GM10248 (cell line): ENCODE data around the gene NFIX.

ENCODE experiments used
- CTCF ChIA-PET: fragments of 300-600 bp; sonication (Branson Sonifier 250); formaldehyde crosslinking; extraction: SDS; loops from one replicate; lab custom pipeline; 2021; ENCODE audit warnings: antibody characterized with exemption; lab: Yijun Ruan, JAX
- POLR2A ChIA-PET: fragments of 350-650 bp; sonication (Branson Sonifier 250); formaldehyde crosslinking; extraction: SDS; loops from one replicate; lab custom pipeline; 2020; ENCODE audit warnings: antibody characterized with exemption; lab: Yijun Ruan, JAX
- DNase-seq: peaks from one replicate; pipeline ENCODE4 v3.0.0; 2012; ENCODE audit errors: extremely low spot score
- TF ChIP-seq, protein P1 (sequence below): IDR thresholded peaks from 2 replicates; pipeline ENCODE4 v1.5.1; 2012; ENCODE audit warnings: mild to moderate bottlenecking, low read depth; ENCODE audit errors: extremely low read depth, missing control alignments, control extremely low read depth

Gene NFIX

DNA sequence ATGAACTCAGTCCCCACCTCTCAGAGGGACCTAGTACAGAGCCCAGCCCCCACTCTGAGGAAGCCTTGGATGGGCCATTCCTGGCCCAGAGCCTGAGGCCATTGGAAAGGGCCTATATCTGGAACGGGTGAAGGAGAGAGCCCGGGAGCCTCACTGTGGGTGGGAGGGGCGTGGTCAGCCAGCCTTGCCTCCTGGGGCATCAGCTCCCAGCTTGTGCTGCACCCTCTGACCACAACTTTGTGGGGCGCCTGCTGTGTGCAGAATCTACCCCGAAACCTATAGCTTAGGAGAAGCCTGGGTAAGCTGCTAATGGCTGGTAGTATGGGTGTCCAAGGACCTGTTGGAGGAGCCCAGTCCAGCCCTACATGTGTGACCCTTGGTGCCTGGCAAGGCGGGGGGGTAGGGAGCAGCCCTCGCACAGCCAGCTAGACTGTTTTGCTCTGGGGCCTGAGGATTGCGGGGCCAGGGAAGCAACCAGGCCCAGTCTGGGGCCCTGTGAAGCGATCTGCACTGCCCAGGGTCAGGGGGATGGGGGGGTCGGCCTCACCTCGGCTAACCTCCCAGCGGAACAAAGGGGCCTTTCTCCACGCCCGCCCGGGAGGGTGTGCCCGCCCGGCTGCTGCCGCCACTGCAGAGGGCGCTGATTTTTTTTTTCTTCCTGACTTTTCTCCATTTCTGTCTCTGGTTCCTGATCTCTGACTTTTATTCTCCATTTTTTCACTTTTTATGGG lies 65.1 kb downstream of the NFIX start:
- DNase-seq: no peak
- ChIA-PET POLR2A (interaction anchor here (0.7 kb wide), 1 partner anchor 98 kb away, joined by 3 read pairs; no protein-coding TSS in a partner anchor), CTCF (interaction anchor here (0.8 to 14.9 kb wide), 33 partner anchors 8 to 218 kb away, joined by 3 to 270 read pairs (median 6); partner anchors contain the start of genes DAND5 and KLF1)
- TF ChIP-seq, protein P1, sequence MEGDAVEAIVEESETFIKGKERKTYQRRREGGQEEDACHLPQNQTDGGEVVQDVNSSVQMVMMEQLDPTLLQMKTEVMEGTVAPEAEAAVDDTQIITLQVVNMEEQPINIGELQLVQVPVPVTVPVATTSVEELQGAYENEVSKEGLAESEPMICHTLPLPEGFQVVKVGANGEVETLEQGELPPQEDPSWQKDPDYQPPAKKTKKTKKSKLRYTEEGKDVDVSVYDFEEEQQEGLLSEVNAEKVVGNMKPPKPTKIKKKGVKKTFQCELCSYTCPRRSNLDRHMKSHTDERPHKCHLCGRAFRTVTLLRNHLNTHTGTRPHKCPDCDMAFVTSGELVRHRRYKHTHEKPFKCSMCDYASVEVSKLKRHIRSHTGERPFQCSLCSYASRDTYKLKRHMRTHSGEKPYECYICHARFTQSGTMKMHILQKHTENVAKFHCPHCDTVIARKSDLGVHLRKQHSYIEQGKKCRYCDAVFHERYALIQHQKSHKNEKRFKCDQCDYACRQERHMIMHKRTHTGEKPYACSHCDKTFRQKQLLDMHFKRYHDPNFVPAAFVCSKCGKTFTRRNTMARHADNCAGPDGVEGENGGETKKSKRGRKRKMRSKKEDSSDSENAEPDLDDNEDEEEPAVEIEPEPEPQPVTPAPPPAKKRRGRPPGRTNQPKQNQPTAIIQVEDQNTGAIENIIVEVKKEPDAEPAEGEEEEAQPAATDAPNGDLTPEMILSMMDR: no peak

DNA sequence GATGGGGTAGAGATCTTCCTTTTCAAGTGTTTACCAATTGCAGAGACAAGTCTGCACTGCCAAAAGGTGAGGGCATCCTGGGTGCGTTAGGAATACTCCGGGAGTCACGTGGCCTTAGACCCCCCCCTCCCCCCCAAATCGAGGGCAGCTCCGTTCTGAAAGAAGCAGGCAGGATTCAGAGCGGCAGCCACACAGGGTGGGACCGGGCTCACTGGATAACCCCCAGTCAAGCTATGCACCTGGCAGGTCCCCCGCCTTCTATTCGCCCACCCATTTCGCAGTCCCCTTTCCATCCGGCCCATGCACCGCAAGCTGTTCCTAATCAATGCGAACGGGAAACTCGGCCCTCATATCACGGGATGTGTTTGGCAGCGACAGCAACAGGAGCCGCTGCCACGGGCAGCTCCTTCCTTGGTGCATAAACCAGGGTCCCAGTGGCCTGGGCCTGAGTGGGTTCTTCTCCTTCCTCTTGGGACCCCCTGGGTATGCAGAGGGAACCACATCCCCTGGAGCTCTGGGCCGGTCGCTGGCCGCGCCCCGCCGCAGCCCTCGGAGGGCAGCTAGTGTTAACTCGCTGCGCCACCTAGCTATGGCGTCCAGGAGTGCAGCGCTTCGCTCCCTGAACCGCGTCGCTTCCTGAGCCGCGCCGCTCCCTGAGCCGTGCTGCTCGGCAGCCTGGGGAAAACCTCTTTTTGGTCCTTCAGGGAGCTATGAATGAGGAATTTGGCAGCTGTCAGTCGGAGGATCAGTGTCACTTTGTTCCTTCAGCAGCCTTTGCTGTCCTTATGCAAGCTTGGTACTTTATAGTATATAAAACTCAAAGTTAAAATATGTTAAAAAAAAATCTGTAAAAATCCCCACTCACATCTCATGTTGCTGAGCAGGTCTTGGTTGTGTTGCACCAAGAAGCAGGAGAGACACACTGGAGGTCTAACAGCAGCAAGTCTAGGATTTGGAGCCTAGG lies 66.0 kb downstream of the NFIX start:
- TF ChIP-seq, protein P1: peak; percentile 96
- POLR2A ChIA-PET: no interaction called here
- DNase-seq: peak; percentile 91

DNA sequence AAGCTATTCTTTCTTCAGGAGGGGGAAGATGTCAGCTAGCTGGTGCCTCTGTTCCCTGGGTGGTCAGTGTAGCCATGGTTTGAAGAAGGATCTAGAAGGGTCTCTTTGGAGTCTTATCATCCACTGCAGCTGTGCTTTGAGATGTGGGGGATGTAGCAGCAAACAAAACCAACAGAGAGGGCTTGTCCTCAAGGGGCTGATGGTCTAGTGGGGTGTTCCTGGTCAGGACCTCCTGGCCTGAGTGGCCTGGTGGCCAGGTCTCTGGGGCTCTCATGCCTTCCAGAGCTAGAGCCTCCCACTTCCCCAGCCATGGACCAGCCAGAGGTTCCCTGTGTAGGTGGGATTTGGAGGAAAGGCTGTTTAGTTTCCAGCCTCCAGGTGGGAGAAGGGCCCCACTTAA lies 67.0 kb downstream of the NFIX start:
- POLR2A ChIA-PET: no interaction called here
- no peak for DNase-seq

More for the DNA sequence above, 66.0 kb downstream of the NFIX start:
- CTCF ChIA-PET: interaction anchor here (0.6 to 14.9 kb wide), 46 partner anchors 9 to 301 kb away, joined by 3 to 270 read pairs (median 5); partner anchors contain the start of genes DAND5, DNASE2, GCDH and KLF1

DNA sequence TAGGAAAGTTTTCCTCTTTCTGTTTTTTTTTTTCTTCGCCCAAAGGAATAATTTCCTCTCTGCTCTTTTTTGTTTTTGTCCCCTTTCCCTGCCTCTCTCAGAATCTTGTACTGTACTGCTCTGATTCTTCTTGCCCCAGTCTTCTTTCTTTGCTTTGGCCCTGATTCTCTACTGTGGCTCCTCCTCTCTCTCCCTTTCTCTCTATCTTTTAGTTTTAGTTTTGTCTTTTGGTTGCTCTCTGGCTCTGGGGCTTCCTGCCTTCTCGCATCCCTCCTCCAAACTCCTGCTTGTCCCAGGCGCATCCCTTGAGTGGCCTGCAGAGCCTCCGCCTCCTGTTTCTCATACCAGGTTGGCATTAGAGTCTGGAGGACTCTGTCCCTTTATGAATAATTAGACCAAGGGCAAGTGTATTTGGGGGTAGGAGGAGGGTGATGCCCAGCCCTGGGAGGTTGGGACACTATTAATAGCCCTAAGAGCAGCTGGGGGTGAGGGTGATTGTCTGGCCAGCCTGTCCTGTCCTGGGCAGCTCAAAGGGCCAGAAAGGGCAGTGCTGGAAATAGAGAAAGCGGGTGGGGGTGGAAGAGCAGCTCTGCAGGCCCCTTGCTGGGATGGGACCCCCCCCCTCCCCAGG lies 68.3 kb downstream of the NFIX start:
- POLR2A ChIA-PET: no interaction called here
- no peak for DNase-seq
- TF ChIP-seq, protein P1: no peak
- CTCF ChIA-PET: interaction anchor here (0.9 to 14.9 kb wide), 9 partner anchors 11 to 98 kb away, joined by 3 to 270 read pairs (median 94); no protein-coding TSS in a partner anchor

More for the DNA sequence above, 67.0 kb downstream of the NFIX start:
- TF ChIP-seq, protein P1: no peak
- CTCF ChIA-PET: interaction anchor here (1.1 to 14.9 kb wide), 21 partner anchors 10 to 302 kb away, joined by 3 to 270 read pairs (median 23); no protein-coding TSS in a partner anchor

DNA sequence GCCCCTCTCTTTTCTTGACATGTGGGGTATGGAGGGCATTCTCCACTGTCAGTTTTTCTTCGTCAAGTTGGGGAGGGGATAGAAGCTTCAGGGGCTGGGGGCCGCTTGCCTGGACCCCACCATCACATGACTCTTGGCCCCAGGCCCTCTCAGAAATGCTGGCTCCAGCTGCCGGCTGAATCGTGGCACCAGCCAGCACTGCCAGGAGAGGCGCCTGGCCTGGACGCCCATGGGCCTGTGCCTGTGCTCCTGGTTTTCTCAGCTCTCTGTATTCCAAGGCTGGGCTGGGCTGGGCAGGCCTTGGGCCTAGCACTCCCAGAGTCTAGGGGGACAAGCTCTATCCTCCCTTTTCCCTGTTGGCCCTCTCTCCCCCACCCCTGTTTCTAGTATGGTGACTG lies 68.8 kb downstream of the NFIX start:
- TF ChIP-seq, protein P1: no peak
- no peak for DNase-seq
- ChIA-PET CTCF (interaction anchor here (0.9 to 14.9 kb wide), 8 partner anchors 10 to 98 kb away, joined by 3 to 270 read pairs (median 6); no protein-coding TSS in a partner anchor), POLR2A (no interaction called here)
